Measurements from ENCODE around the gene RUNX2.

- TF ChIP-seq, protein P1, sequence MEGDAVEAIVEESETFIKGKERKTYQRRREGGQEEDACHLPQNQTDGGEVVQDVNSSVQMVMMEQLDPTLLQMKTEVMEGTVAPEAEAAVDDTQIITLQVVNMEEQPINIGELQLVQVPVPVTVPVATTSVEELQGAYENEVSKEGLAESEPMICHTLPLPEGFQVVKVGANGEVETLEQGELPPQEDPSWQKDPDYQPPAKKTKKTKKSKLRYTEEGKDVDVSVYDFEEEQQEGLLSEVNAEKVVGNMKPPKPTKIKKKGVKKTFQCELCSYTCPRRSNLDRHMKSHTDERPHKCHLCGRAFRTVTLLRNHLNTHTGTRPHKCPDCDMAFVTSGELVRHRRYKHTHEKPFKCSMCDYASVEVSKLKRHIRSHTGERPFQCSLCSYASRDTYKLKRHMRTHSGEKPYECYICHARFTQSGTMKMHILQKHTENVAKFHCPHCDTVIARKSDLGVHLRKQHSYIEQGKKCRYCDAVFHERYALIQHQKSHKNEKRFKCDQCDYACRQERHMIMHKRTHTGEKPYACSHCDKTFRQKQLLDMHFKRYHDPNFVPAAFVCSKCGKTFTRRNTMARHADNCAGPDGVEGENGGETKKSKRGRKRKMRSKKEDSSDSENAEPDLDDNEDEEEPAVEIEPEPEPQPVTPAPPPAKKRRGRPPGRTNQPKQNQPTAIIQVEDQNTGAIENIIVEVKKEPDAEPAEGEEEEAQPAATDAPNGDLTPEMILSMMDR (IDR thresholded peaks at IDR 0.05) = no peak
- TF ChIP-seq EZH2 (IDR thresholded peaks at IDR 0.05) (no peak), EZH2phosphoT487 (IDR thresholded peaks at IDR 0.05) (no peak)
Observed at GRCh38 chr6:45625191-45625664, 297.1 kb downstream of the RUNX2 start.
